Kidney epithelial cell (primary cell): ENCODE data around the gene DPP6. TPM values are rescaled to one million over a fixed set of nuclear protein-coding genes. Genes with fewer than 3 reads are reported as not detected.
"Not testable (repeated sequence)": the region's sequence is repeated elsewhere in the genome, so short reads cannot be mapped to it uniquely, and the experiment has no call there.

Source experiments
- DNase-seq: peaks from one replicate; pipeline ENCODE4 v3.0.0-alpha.2; 2010; ENCODE audit warnings: low read depth
- H3K27me3 ChIP-seq: 2 replicates; pipeline ENCODE4 v1.6.0; 2011; ENCODE audit warnings: low read length; ENCODE audit not compliant: control insufficient read depth, insufficient read depth
- H3K36me3 ChIP-seq: 2 replicates; pipeline ENCODE4 v1.5.1; 2011; ENCODE audit warnings: low read length; ENCODE audit not compliant: control insufficient read depth, insufficient read depth
- H3K4me3 ChIP-seq: 2 replicates; pipeline ENCODE4 v1.5.1; 2011; ENCODE audit warnings: low read depth, mild to moderate bottlenecking, control low read depth, low read length
- total RNA-seq: library from RNA; depleted of rRNA; stranded (reverse); fragments of >200 nt; gene quantifications from 2 replicates; pipeline ENCODE4 v1.2.3, GENCODE V29; 2015

Gene DPP6
- 0.82 and 0.84 TPM in 2 replicates for total RNA-seq

- not testable (repeated sequence) for DNase-seq, H3K36me3 ChIP-seq, H3K4me3 ChIP-seq, H3K27me3 ChIP-seq
Observed at GRCh38 chr7:154051643-154052529, at the start of gene DPP6. TSS of gene DPP6 (plus strand) at chr7:154052398.

GRCh38 chr7:154009423-154009911 lies 42.7 kb upstream of the DPP6 start:
- H3K27me3 ChIP-seq, DNase-seq, H3K36me3 ChIP-seq, H3K4me3 ChIP-seq: not testable (repeated sequence)

GRCh38 chr7:154010726-154011568 lies 41.3 kb upstream of the DPP6 start:
- not testable (repeated sequence) for H3K4me3 ChIP-seq, H3K36me3 ChIP-seq, DNase-seq, H3K27me3 ChIP-seq

- not testable (repeated sequence) for H3K27me3 ChIP-seq, DNase-seq, H3K4me3 ChIP-seq, H3K36me3 ChIP-seq
Observed at GRCh38 chr7:154012800-154013199, 39.4 kb upstream of the DPP6 start.

DNA sequence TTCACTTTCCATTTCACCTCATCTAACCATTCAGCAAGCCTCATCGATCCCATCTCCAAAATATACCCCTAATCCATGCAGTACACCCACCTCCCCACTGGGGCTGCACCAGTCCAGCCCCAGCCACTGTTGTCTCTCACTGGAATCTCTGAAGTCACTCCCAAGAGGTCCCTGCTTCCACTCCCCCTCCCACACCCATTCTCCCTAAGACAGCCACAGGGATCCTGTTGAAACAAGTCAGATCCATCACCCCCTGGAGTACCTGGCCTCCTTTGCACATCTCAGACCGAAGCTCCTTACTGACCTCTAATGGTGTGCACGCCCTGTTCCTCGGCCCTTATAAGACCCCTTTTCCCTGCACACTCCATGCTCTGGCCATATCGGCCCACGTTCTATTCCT lies 36.6 kb upstream of the DPP6 start:
- H3K36me3 ChIP-seq, H3K4me3 ChIP-seq, DNase-seq, H3K27me3 ChIP-seq: not testable (repeated sequence)

DNA sequence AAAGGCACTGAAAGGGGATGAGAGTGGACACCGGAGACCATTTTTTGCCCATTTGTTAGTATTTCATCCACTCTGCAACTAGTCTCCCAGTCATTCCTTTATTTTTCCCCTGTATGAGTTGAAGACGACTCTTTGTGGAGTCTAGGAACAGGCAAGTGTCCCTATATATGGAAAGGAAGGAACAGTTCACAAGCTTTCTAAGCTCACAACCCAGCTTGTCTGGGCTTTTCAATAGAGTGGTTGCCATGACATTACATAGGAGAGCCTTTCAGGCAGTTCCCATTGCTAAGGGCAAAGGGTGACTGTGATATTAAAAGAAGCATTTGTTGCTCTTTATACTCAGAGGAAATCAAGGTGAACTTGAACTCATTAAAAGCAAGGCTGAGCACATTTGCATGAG lies 33.8 kb upstream of the DPP6 start:
- not testable (repeated sequence) for H3K36me3 ChIP-seq, DNase-seq, H3K4me3 ChIP-seq, H3K27me3 ChIP-seq

- H3K36me3 ChIP-seq, H3K27me3 ChIP-seq, H3K4me3 ChIP-seq, DNase-seq: not testable (repeated sequence)
Observed at GRCh38 chr7:154027805-154028204, 24.4 kb upstream of the DPP6 start.

DNA sequence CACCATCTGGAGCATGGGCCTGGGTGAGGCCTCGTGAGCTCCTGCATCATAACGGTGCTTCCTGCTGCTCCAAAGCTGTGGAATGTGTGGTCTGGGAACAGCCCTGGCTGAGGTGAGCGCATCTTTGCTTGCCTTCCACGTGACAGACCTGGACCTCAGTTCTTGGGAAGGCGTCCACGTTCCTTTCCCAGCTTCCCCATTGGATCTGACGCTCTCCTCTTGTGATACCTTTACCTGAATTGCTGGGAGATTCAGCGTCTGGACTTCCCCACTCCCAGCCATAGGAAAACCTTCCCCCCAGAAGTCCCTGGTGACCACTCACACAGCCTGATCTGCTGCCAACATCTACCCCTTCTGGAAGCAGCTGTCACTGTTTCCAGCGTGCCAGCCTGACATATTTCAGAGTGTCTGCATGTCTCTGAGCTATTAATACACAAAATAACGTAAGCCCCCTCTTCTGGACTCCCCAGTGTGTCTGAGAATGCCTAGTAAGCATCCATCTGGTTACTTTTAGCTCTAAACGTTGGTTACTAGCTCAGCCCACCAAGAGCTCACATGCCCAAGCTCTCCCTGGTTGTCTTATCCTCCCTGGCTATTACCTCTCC lies 21.6 kb upstream of the DPP6 start:
- H3K27me3 ChIP-seq, H3K4me3 ChIP-seq, DNase-seq, H3K36me3 ChIP-seq: not testable (repeated sequence)

GRCh38 chr7:154039466-154040165 lies 12.6 kb upstream of the DPP6 start:
- H3K4me3 ChIP-seq, H3K36me3 ChIP-seq, DNase-seq, H3K27me3 ChIP-seq: not testable (repeated sequence)

DNA sequence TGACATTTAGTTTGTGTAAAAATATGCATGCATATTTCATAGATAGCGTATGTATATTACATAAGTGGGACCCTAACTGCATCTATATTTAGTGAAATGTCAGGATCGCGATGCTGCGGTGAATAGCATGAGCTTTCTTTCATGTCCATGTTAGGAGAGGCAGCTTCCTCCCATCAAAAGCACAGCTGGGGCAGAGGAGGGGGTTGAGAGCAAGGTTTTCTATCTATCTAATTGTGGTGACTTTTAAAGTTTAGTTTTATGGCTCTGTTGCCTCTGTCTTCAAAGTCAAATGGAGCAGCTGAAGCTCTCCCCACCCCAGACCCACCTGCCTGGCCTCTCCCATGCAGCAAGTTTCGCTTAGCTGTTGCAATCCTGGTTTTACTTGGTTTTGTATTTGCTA lies 1.8 kb upstream of the DPP6 start:
- not testable (repeated sequence) for H3K36me3 ChIP-seq, H3K4me3 ChIP-seq, H3K27me3 ChIP-seq, DNase-seq

GRCh38 chr7:154051006-154051642 lies 1.1 kb upstream of the DPP6 start:
- H3K4me3 ChIP-seq, H3K27me3 ChIP-seq, H3K36me3 ChIP-seq, DNase-seq: not testable (repeated sequence)

DNA sequence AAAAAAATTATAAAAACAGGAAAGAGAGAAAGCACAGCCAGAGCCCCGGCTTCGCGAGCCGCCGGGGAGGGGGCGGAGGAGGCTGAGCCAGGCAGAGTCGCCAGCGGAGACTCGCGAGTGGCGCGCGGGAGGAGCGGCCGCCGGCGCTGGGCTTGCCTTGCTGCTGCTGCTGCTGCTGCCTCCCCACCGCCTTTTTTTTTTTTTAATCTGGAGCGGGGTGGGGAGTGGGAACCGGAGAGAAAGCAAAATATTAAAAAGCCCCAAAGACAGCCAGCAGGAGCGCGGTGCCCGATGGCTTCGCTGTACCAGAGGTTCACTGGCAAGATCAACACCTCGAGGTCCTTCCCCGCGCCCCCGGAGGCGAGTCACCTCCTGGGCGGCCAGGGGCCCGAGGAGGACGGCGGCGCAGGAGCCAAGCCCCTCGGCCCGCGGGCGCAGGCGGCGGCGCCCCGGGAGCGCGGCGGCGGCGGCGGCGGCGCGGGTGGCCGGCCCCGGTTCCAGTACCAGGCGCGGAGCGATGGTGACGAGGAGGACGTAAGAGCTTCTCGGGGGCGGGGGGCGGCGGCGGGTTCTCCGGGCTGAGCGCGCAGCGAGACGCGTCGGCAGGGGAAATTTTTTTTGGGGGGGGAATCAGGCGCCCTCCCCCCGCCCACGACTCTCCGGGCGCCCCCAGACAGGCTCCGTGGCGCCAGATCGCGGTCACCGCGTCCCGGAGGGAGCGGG lies 493 bp downstream of the DPP6 start:
- DNase-seq, H3K36me3 ChIP-seq, H3K27me3 ChIP-seq, H3K4me3 ChIP-seq: not testable (repeated sequence)
